ENCODE measurements around the gene KIF19. TPM values are rescaled to one million over a fixed set of nuclear protein-coding genes. Genes with fewer than 3 reads are reported as not detected.

Gene KIF19
- polyA plus RNA-seq, 2 of the 4 experiments (the other 2 are of a cell fraction) = not detected

- Histone ChIP-seq H3K9me3 (no peaks in the 10 kb centered on the region), H3K27ac (peak overlapping the region; percentile 36 to 80; a peak in 5 of 6 replicates), H3K4me3 (0 out of 3 replicates have a peak overlapping the region, but pooled peaks have one; percentile 4), H3K4me2 (peak overlapping the region; percentile 68), H3K4me1 (peaks cover 14% of the 10 kb centered on the region)
- FAIRE-seq = no peak
- TF ChIP-seq JUNB (IDR thresholded peaks at IDR 0.05) (no peak), ZC3H11A (IDR thresholded peaks at IDR 0.05) (no peak), KDM5A (IDR thresholded peaks at IDR 0.05) (no peak), BHLHE40 (IDR thresholded peaks at IDR 0.05; ENCODE audit: low read depth, low read length) (no peak), NPAS2 (CRISPR knock-in tag; IDR thresholded peaks at IDR 0.05; ENCODE audit: borderline replicate concordance) (no peak), CEBPB (IDR thresholded peaks at IDR 0.05) (no peak), SMC3 (IDR thresholded peaks at IDR 0.05) (peak; percentile 100), ESRRA (IDR thresholded peaks at IDR 0.05; ENCODE audit: borderline replicate concordance, low read length) (no peak), RAD21 (conservative IDR thresholded peaks at IDR 0.05 in 1 of 2, IDR thresholded peaks at IDR 0.05 in 1 of 2) (peak; percentile 100), TFCP2L1 (CRISPR knock-in tag; IDR thresholded peaks at IDR 0.05) (no peak), CBX2 (IDR thresholded peaks at IDR 0.05; ENCODE audit: borderline replicate concordance, low read depth) (no peak), MAX (IDR thresholded peaks at IDR 0.05) (no peak), HOXB5 (CRISPR knock-in tag; IDR thresholded peaks at IDR 0.05) (no peak), JUN (IDR thresholded peaks at IDR 0.05) (no peak), EHF (CRISPR knock-in tag; IDR thresholded peaks at IDR 0.05) (no peak), CTCF (IDR thresholded peaks at IDR 0.05) (peak; percentile 99), RARB (CRISPR knock-in tag; IDR thresholded peaks at IDR 0.05) (no peak), EP300 (IDR thresholded peaks at IDR 0.05) (no peak), GATA3 (IDR thresholded peaks at IDR 0.05; ENCODE audit: borderline replicate concordance) (no peak), MAZ (IDR thresholded peaks at IDR 0.05; ENCODE audit: borderline replicate concordance, low read depth, low read length) (0 out of 2 replicates have a peak, but pooled peaks have one; percentile 41), HDAC2 (IDR thresholded peaks at IDR 0.05) (no peak)
- TF ChIP-seq, protein P1, sequence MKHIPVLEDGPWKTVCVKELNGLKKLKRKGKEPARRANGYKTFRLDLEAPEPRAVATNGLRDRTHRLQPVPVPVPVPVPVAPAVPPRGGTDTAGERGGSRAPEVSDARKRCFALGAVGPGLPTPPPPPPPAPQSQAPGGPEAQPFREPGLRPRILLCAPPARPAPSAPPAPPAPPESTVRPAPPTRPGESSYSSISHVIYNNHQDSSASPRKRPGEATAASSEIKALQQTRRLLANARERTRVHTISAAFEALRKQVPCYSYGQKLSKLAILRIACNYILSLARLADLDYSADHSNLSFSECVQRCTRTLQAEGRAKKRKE (CRISPR knock-in tag; IDR thresholded peaks at IDR 0.05; ENCODE audit: low read depth) = no peak
- TF ChIP-seq, protein P2, sequence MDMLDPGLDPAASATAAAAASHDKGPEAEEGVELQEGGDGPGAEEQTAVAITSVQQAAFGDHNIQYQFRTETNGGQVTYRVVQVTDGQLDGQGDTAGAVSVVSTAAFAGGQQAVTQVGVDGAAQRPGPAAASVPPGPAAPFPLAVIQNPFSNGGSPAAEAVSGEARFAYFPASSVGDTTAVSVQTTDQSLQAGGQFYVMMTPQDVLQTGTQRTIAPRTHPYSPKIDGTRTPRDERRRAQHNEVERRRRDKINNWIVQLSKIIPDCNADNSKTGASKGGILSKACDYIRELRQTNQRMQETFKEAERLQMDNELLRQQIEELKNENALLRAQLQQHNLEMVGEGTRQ (IDR thresholded peaks at IDR 0.05) = no peak
- TF ChIP-seq, protein P3, sequence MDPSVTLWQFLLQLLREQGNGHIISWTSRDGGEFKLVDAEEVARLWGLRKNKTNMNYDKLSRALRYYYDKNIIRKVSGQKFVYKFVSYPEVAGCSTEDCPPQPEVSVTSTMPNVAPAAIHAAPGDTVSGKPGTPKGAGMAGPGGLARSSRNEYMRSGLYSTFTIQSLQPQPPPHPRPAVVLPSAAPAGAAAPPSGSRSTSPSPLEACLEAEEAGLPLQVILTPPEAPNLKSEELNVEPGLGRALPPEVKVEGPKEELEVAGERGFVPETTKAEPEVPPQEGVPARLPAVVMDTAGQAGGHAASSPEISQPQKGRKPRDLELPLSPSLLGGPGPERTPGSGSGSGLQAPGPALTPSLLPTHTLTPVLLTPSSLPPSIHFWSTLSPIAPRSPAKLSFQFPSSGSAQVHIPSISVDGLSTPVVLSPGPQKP (IDR thresholded peaks at IDR 0.05; ENCODE audit: low read depth, low read length) = no peak
- POLR2A ChIA-PET = interaction anchor here (1.6 to 2.5 kb wide), 2 partner anchors 51 to 75 kb away, joined by 4 to 14 read pairs; no protein-coding TSS in a partner anchor
- CTCF ChIA-PET = interaction anchor here (0.6 to 25.8 kb wide), 70 partner anchors 9 to 1002 kb away, joined by 3 to 674 read pairs (median 4); partner anchors contain the start of genes BTBD17, CD300A, CD300C and CD300H
- WGBS (ENCODE audit: missing lambda C conversion rate) = 14% methylated on average over 16 of the region's 20 CpGs
- ATAC-seq = peak; percentile 84 to 96
- peak; percentile 85 to 94 for DNase-seq (ENCODE audit: low read depth in 1 of 2, low spot score in 1 of 2)
Measured at GRCh38 chr17:74379495-74380085, 53.6 kb downstream of the KIF19 start.

Measured in A549 (cell line).